ENCODE results near the gene LIMS2.

Gene LIMS2

GRCh38 chr2:127648321-127648720, 27.0 kb downstream of the LIMS2 start:
- Histone ChIP-seq H3K9ac (ENCODE audit: low read depth, low read length) (no peak overlapping the region), H3K4me1 (ENCODE audit: control insufficient read depth, insufficient read depth, low read length) (no peaks in the 10 kb centered on the region), H3K27me3 (ENCODE audit: control insufficient read depth, insufficient read depth, low read length) (no peaks in the 10 kb centered on the region), H3K27ac (ENCODE audit: low read depth, low read length) (no peak overlapping the region), H3K9me3 (ENCODE audit: control insufficient read depth, insufficient read depth, low read length) (no peaks in the 10 kb centered on the region), H3K36me3 (ENCODE audit: control insufficient read depth, insufficient read depth, low read length) (no peaks in the 10 kb centered on the region), H3K4me3 (ENCODE audit: low read depth, low read length) (no peak overlapping the region)

DNA sequence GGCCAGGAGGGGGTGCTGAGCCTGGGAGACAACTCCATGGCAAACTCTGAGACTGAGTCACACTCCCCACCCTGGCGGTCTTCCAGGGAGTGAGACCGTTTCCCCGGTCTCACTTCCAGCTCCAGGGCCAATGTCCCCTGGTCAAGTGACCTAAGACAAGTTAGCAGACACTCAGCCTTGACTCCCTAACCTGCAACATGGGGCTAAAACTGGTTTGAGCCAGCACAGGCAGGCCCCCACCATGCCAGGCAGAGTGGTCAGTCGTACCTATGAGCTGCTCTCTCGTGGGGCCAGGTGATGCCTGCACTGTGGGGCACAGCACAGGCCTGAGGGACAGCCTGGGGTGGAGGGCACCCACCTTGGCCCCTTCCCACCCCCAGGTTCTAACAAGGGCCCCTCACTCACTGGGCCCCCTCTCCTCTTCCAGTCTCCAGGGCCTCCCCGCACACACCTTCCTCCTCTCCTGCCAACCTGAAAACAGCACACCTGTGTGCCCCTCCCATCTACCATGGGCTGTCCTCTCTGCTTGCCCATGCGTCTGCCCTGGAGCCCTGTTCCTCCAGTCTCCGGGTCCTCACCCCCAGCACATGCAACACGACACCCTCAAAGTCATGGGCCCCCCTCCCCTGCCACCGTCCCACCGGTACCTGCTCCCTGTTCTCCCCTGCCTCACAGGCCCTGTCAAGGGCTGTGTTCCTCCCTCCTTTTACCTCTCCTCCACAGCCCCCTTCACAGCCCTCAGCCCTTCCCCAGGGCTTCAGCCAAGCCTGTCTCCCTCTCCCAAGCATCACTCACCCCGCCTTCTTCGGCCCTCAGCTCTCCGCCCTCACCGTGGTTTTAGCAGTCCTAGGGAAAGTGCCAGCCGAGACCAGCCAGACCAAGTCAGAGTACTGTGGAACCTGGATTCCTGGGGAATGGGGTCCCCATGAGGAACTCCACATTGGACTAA, 27.8 kb downstream of the LIMS2 start:
- no peaks in the 10 kb centered on the region for H3K9me3 ChIP-seq (ENCODE audit: control insufficient read depth, insufficient read depth, low read length)
- H3K27ac ChIP-seq (ENCODE audit: low read depth, low read length), result no peak overlapping the region
- no peaks in the 10 kb centered on the region for H3K27me3 ChIP-seq (ENCODE audit: control insufficient read depth, insufficient read depth, low read length)
- H3K36me3 ChIP-seq (ENCODE audit: control insufficient read depth, insufficient read depth, low read length), result no peaks in the 10 kb centered on the region
- H3K9ac ChIP-seq (ENCODE audit: low read depth, low read length), result no peak overlapping the region
- H3K4me1 ChIP-seq (ENCODE audit: control insufficient read depth, insufficient read depth, low read length), result no peaks in the 10 kb centered on the region
- no peak overlapping the region for H3K4me3 ChIP-seq (ENCODE audit: low read depth, low read length)

DNA sequence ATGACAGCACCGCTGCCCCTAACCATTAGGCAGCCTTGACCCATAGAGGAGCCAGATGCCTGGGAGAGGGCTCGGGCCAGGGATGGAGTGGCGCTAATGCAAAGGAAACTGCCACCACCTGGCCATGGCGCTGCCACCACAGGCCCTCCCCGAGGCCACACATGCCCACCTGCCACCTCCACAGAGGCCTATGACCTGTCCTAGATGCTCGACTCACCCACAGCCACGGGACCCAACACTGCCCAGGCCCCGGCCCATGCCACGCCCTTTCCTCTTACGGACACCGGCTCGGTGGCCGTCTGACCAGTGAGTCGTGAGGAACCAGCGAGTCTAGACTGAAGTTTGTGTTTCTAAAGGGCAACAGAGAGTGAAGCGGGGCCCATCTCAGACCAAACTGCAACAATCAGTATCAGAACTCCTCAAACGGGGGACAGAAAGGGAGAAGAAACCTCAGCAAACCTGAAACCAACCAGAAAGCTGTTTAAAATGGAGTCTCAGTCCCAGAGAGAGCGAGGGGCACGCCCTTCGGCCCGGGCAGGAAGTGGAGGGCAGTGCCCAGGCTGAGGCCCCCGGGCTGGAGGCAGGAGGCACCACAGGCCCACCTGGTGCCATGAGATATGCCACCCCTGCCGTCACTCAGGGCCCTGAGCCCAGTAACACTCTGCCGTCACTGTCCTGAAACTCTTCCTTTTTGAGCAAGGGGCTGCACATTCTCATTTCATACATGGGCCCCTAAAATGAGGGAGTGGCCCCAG, 28.7 kb downstream of the LIMS2 start:
- no peaks in the 10 kb centered on the region for H3K9me3 ChIP-seq (ENCODE audit: control insufficient read depth, insufficient read depth, low read length)
- no peaks in the 10 kb centered on the region for H3K4me1 ChIP-seq (ENCODE audit: control insufficient read depth, insufficient read depth, low read length)
- no peak overlapping the region for H3K4me3 ChIP-seq (ENCODE audit: low read depth, low read length)
- no peaks in the 10 kb centered on the region for H3K27me3 ChIP-seq (ENCODE audit: control insufficient read depth, insufficient read depth, low read length)
- no peak overlapping the region for H3K27ac ChIP-seq (ENCODE audit: low read depth, low read length)
- no peak overlapping the region for H3K9ac ChIP-seq (ENCODE audit: low read depth, low read length)
- no peaks in the 10 kb centered on the region for H3K36me3 ChIP-seq (ENCODE audit: control insufficient read depth, insufficient read depth, low read length)

GRCh38 chr2:127645395-127646291, 29.7 kb downstream of the LIMS2 start, which contains the start of gene GPR17:
Gene GPR17 (plus strand): TSS chr2:127646153. CDS start chr2:127650736, 4,583 bp downstream.
- Histone ChIP-seq H3K9me3 (ENCODE audit: control insufficient read depth, insufficient read depth, low read length) (no peaks in the 10 kb centered on the region), H3K9ac (ENCODE audit: low read depth, low read length) (no peak within 1 kb of the TSS), H3K27me3 (ENCODE audit: control insufficient read depth, insufficient read depth, low read length) (no peaks in the 10 kb centered on the region), H3K4me1 (ENCODE audit: control insufficient read depth, insufficient read depth, low read length) (no peaks in the 10 kb centered on the region), H3K4me3 (ENCODE audit: low read depth, low read length) (no peak within 1 kb of the TSS), H3K36me3 (ENCODE audit: control insufficient read depth, insufficient read depth, low read length) (no peaks in the 10 kb centered on the region), H3K27ac (ENCODE audit: low read depth, low read length) (no peak within 1 kb of the TSS)

- Histone ChIP-seq H3K36me3 (ENCODE audit: control insufficient read depth, insufficient read depth, low read length) (no peaks in the 10 kb centered on the region), H3K4me3 (ENCODE audit: low read depth, low read length) (no peak overlapping the region), H3K9me3 (ENCODE audit: control insufficient read depth, insufficient read depth, low read length) (no peaks in the 10 kb centered on the region), H3K27ac (ENCODE audit: low read depth, low read length) (no peak overlapping the region), H3K9ac (ENCODE audit: low read depth, low read length) (no peak overlapping the region), H3K4me1 (ENCODE audit: control insufficient read depth, insufficient read depth, low read length) (no peaks in the 10 kb centered on the region), H3K27me3 (ENCODE audit: control insufficient read depth, insufficient read depth, low read length) (no peaks in the 10 kb centered on the region)
Measured at GRCh38 chr2:127645026-127645394, 30.3 kb downstream of the LIMS2 start.

DNA sequence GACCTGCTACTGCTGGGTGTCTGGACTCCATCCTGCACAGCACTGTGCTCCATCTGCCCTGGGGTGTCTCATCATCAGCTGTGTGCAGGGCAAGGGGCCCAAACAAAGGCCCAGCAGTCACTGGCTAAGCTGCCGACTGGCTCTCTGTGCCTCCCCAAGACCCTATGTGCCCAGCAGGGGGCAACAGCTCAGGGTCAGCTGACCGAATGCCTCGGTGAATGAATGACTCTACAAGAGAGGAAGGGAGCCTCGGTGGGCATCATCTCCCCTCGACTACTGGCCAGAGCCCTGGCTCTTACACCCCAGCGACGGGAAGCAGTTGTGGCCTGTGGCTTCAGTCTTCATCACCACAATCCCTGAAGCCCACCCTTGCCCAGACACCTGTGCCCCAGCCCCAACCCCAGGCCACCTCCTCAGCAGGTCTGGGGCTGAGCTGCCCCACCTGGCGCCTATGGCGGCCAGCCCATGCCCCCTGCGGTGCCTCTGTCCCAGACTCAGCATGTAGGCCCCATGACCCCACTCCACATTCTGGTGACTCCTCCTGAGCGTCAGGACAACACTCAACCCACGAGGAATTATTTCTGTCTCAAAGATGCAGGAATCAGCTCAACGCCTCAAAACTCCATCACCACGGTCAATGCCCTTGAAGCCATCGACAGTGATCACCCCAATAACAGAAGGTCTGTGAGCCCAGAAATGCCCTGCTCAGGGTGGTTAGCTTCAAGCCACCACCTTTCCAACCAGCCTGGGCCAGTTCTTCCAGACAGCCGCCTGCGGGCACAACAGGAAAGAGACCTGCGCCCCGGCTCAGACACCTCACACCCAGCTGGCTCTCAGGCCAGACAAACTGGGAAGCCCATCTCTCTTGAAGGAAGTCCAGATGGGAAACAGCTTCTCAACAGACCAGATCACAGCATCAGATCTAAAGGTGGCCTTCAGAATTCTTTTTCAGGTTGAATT, 31.0 kb downstream of the LIMS2 start:
- Histone ChIP-seq H3K9me3 (ENCODE audit: control insufficient read depth, insufficient read depth, low read length) (no peaks in the 10 kb centered on the region), H3K27ac (ENCODE audit: low read depth, low read length) (no peak overlapping the region), H3K4me1 (ENCODE audit: control insufficient read depth, insufficient read depth, low read length) (no peaks in the 10 kb centered on the region), H3K36me3 (ENCODE audit: control insufficient read depth, insufficient read depth, low read length) (no peaks in the 10 kb centered on the region), H3K4me3 (ENCODE audit: low read depth, low read length) (no peak overlapping the region), H3K27me3 (ENCODE audit: control insufficient read depth, insufficient read depth, low read length) (no peaks in the 10 kb centered on the region), H3K9ac (ENCODE audit: low read depth, low read length) (no peak overlapping the region)

DNA sequence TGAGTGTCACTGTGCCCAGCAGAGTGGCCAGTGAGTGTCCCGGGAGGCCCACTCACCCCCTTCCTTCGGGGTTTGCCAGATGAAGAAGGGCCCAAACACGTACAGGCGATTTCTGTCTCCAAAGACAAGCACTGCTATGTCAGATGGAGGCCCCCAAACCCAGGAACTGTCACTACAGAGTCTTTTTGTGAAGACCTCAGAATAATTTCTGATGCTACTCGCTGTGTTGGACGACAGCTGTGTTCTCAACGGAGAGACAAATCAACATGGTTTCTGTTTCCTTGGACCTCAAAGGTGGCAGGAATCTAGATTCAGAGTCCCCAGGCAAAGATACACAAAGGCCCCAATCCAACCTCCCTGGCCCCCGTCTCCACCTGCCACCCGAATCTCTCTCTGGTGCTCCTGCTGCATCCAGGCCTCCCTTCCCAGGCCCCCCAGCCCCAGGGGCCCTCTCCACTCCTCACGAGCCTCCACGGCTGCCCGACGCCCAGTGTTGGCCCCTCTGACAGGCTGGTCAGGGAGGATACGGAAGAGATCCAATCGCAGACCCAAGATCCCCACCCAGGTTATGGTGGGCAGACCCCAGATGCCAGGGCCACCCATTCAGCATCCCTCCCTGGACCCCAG, 31.8 kb downstream of the LIMS2 start:
- Histone ChIP-seq H3K9me3 (ENCODE audit: control insufficient read depth, insufficient read depth, low read length) (no peaks in the 10 kb centered on the region), H3K9ac (ENCODE audit: low read depth, low read length) (no peak overlapping the region), H3K27ac (ENCODE audit: low read depth, low read length) (no peak overlapping the region), H3K36me3 (ENCODE audit: control insufficient read depth, insufficient read depth, low read length) (no peaks in the 10 kb centered on the region), H3K4me1 (ENCODE audit: control insufficient read depth, insufficient read depth, low read length) (no peaks in the 10 kb centered on the region; the same call in 1 of the 2 replicates), H3K27me3 (ENCODE audit: control insufficient read depth, insufficient read depth, low read length) (no peaks in the 10 kb centered on the region), H3K4me3 (ENCODE audit: low read depth, low read length) (no peak overlapping the region)

DNA sequence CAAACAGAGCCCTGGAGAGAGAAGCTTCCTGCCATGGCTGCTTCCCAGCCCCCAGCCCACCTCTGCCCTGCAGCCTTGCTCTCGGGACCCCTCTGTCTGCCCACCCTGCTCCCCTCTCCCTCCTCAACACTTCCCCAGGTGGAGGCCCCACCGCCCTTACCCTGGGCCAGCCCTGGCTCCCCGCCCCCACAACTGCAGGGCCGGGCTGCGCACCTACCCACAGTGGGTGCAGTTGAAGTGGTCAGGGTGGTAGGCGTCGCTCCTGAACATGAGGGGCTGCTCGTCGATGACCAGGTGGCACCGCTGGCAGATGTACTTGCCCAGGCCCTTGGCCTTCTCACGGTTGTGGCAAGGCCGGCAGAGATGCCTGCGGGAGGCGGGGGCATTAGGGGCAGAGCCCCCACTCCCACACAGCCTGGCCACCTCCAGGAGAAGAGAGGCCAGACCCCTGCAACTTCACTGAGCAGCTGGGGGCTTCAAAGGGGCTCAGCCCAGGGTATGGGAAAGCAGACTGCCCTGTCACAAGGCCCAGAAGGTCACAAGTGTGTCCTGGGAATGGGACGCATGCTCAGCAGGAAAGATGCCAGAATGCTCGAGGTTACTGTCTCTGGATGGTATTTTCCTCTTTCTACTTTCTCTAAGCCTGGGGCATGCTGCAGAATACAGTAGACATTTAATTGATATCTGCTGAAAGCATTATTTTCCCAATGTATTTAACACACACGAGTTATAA, 32.5 kb downstream of the LIMS2 start:
- Histone ChIP-seq H3K9ac (ENCODE audit: low read depth, low read length) (no peak overlapping the region), H3K27ac (ENCODE audit: low read depth, low read length) (no peak overlapping the region), H3K36me3 (ENCODE audit: control insufficient read depth, insufficient read depth, low read length) (no peaks in the 10 kb centered on the region), H3K4me1 (ENCODE audit: control insufficient read depth, insufficient read depth, low read length) (peaks cover 4% of the 10 kb centered on the region), H3K4me3 (ENCODE audit: low read depth, low read length) (no peak overlapping the region), H3K9me3 (ENCODE audit: control insufficient read depth, insufficient read depth, low read length) (no peaks in the 10 kb centered on the region), H3K27me3 (ENCODE audit: control insufficient read depth, insufficient read depth, low read length) (no peaks in the 10 kb centered on the region)

GRCh38 chr2:127641846-127642507, 33.4 kb downstream of the LIMS2 start:
- H3K36me3 ChIP-seq (ENCODE audit: control insufficient read depth, insufficient read depth, low read length), result no peaks in the 10 kb centered on the region
- no peak overlapping the region for H3K4me3 ChIP-seq (ENCODE audit: low read depth, low read length)
- H3K27ac ChIP-seq (ENCODE audit: low read depth, low read length), result no peak overlapping the region
- no peaks in the 10 kb centered on the region for H3K27me3 ChIP-seq (ENCODE audit: control insufficient read depth, insufficient read depth, low read length)
- no peak overlapping the region for H3K9ac ChIP-seq (ENCODE audit: low read depth, low read length)
- H3K4me1 ChIP-seq (ENCODE audit: control insufficient read depth, insufficient read depth, low read length), result peaks cover 13% of the 10 kb centered on the region
- no peaks in the 10 kb centered on the region for H3K9me3 ChIP-seq (ENCODE audit: control insufficient read depth, insufficient read depth, low read length)

All from HUES48 (cell line).